Tibial nerve (tissue), 3 donors: ENCODE results near the gene EIF4E.

ENCODE experiments used
- POLR2A ChIP-seq, 2 donors: fragments of 450-650 bp; IDR thresholded peaks; one replicate each; pipeline ENCODE4 v1.6.1; 2017; ENCODE audit warnings: antibody characterized with exemption in 2 of 2, mild to moderate bottlenecking in 2 of 2, moderate library complexity in 2 of 2
- TF ChIP-seq, protein P1 (sequence below), 5 experiments: fragments of 200-600 bp in 3 of 5; fragments of 450-650 bp in 2 of 5; sonication (generic) in 3 of 5; IDR thresholded peaks; one replicate each; pipeline ENCODE4 v1.5.1; 2016 to 2019; ENCODE audit warnings: antibody characterized with exemption in 5 of 5, mild to moderate bottlenecking in 3 of 5, moderate library complexity in 2 of 5

DNA sequence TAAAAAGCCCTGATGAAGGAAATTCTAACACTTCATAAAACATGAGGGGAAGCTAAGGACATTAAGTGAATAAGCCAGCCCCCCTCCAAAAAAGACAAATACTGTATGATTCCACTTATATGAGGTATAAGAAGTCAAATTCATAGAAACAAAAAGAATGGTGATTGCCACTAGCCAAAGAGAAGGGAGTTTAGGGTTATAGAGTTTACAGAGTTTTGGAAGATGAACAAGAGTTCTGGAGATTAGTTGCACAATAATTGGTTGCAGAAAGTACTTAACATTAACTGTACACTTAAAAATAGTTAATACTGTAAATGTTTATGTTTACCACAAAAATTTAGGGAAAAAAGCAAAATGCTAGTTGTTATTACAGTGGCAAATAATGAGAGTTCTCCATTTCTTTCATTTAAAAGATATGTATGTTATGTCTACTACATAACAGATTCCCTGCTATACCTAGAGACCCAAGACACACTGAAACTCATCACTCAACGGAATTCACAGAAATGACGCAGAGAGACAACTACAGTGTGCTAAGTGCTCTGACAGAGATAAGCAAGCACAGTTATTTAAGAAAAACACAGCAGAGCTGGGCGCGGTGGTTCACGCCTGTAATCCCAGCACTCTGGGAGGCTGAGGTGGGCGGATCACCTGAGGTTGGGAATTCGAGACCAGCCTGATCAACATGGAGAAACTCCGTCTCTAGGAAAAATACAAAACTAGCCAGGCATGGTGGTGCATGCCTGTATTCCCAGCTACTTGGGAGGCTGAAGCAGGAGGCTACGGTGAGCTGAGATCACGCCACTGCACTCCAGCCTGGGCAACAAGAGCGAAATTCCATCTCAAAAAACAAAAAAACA is 37.2 kb downstream of the EIF4E start:
- TF ChIP-seq, protein P1, sequence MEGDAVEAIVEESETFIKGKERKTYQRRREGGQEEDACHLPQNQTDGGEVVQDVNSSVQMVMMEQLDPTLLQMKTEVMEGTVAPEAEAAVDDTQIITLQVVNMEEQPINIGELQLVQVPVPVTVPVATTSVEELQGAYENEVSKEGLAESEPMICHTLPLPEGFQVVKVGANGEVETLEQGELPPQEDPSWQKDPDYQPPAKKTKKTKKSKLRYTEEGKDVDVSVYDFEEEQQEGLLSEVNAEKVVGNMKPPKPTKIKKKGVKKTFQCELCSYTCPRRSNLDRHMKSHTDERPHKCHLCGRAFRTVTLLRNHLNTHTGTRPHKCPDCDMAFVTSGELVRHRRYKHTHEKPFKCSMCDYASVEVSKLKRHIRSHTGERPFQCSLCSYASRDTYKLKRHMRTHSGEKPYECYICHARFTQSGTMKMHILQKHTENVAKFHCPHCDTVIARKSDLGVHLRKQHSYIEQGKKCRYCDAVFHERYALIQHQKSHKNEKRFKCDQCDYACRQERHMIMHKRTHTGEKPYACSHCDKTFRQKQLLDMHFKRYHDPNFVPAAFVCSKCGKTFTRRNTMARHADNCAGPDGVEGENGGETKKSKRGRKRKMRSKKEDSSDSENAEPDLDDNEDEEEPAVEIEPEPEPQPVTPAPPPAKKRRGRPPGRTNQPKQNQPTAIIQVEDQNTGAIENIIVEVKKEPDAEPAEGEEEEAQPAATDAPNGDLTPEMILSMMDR (IDR thresholded peaks at IDR 0.05): no peak
- TF ChIP-seq POLR2A (IDR thresholded peaks at IDR 0.05): no peak
